GM21529 (cell line): Measurements from ENCODE around the gene PDF.

Experiments used
- ATAC-seq: cut with Tn5 transposase; IDR thresholded peaks from one replicate; pipeline ENCODE4 v1.9.1; 2021; ENCODE audit not compliant: unreplicated experiment

The PDF gene

GRCh38 chr16:69339289-69340094 lies 9.1 kb upstream of the PDF start, which contains the start of the genes COG8 and NIP7:
Gene COG8 (minus strand): TSS chr16:69339564. CDS start chr16:69339552, 12 bp downstream.
Gene NIP7 (plus strand): TSS chr16:69339772. CDS start chr16:69339830, 58 bp downstream.
- ATAC-seq = peak; percentile 93

GRCh38 chr16:69338557-69339288 lies 8.3 kb upstream of the PDF start:
- no peak for ATAC-seq

- no peak for ATAC-seq
Observed at GRCh38 chr16:69334696-69335095, 4.3 kb upstream of the PDF start.

- ATAC-seq = peak; percentile 39
Observed at GRCh38 chr16:69329369-69330285, 761 bp downstream of the PDF start.

- no peak for ATAC-seq
Observed at GRCh38 chr16:69328854-69329316, 1.5 kb downstream of the PDF start.

- ATAC-seq = no peak
Observed at GRCh38 chr16:69327585-69328310, 2.6 kb downstream of the PDF start.

GRCh38 chr16:69326172-69326873 lies 4.1 kb downstream of the PDF start:
- no peak for ATAC-seq

GRCh38 chr16:69325784-69326171 lies 4.6 kb downstream of the PDF start:
- ATAC-seq = no peak

GRCh38 chr16:69324585-69325253 lies 5.7 kb downstream of the PDF start:
- no peak for ATAC-seq

GRCh38 chr16:69324013-69324531 lies 6.3 kb downstream of the PDF start:
- no peak for ATAC-seq

GRCh38 chr16:69323415-69323814 lies 7.0 kb downstream of the PDF start:
- no peak for ATAC-seq

- ATAC-seq = no peak
Observed at GRCh38 chr16:69322343-69322742, 8.0 kb downstream of the PDF start.

GRCh38 chr16:69321080-69321479 lies 9.3 kb downstream of the PDF start:
- ATAC-seq = no peak

- no peak for ATAC-seq
Observed at GRCh38 chr16:69320740-69321073, 9.7 kb downstream of the PDF start.

- ATAC-seq = no peak
Observed at GRCh38 chr16:69319826-69320739, 10.3 kb downstream of the PDF start.

- no peak for ATAC-seq
Observed at GRCh38 chr16:69319381-69319780, 11.0 kb downstream of the PDF start.

GRCh38 chr16:69318911-69319289 lies 11.5 kb downstream of the PDF start:
- no peak for ATAC-seq
